ENCODE measurements around the gene CNTROB.
A peak's percentile ranks its signal among the peaks of the same experiment; 100 is the strongest.

Gene CNTROB

GRCh38 chr17:7987112-7987893 lies 55.3 kb downstream of the CNTROB start:
- Histone ChIP-seq H3K27ac (ENCODE audit: low read depth, low read length) (no peak overlapping the region), H3F3A (ENCODE audit: control insufficient read depth, insufficient read depth) (peaks cover 4% of the 10 kb centered on the region), H3K4me2 (ENCODE audit: low read length) (no peak overlapping the region), H3K79me2 (ENCODE audit: control insufficient read depth, low read length) (no peaks in the 10 kb centered on the region), H3K27me3 (ENCODE audit: control insufficient read depth, low read length) (peaks cover 36% of the 10 kb centered on the region), H3K9me3 (ENCODE audit: control insufficient read depth, insufficient read depth, low read length) (no peaks in the 10 kb centered on the region), H3K4me3 (ENCODE audit: low read length) (no peak overlapping the region), H3K36me3 (ENCODE audit: control insufficient read depth, low read length) (no peaks in the 10 kb centered on the region), H3K9me2 (replicated peaks; ENCODE audit: control insufficient read depth, low read length) (no peaks in the 10 kb centered on the region), H4K20me1 (ENCODE audit: control insufficient read depth, insufficient read depth, low read depth, low read length) (no peaks in the 10 kb centered on the region), H3K4me1 (ENCODE audit: control insufficient read depth, low read length) (peaks cover 25% of the 10 kb centered on the region)
- TF ChIP-seq EZH2phosphoT487 (IDR thresholded peaks at IDR 0.05; ENCODE audit: borderline replicate concordance, low read length) (no peak), CTCF (IDR thresholded peaks at IDR 0.05; ENCODE audit: low read depth, low read length, poor library complexity, severe bottlenecking) (no peak)

DNA sequence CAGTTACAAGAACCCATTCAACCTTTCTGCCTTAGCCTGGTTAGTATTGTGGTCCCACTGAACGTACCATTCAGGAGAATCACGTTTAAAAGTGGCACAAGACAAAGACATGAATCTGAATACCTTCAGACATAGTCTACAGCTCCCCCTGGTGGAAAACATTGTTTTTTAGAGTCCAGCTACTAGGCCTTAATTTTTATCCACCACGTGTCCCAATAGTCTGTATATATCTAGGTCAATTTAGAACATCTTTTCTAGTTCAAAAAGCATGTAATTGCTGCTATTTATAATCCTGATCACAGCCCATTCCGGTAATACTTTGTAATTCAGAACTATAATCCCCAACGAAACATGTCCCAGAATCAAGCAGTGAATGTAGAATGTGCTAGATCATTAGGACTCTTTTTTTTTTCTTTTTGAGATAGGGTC lies 56.8 kb downstream of the CNTROB start:
- peaks cover 4% of the 10 kb centered on the region for H3F3A ChIP-seq (ENCODE audit: control insufficient read depth, insufficient read depth)
- no peaks in the 10 kb centered on the region for H3K36me3 ChIP-seq (ENCODE audit: control insufficient read depth, low read length)
- H4K20me1 ChIP-seq (ENCODE audit: control insufficient read depth, insufficient read depth, low read depth, low read length): no peaks in the 10 kb centered on the region
- peaks cover 25% of the 10 kb centered on the region for H3K4me1 ChIP-seq (ENCODE audit: control insufficient read depth, low read length)
- no peaks in the 10 kb centered on the region for H3K79me2 ChIP-seq (ENCODE audit: control insufficient read depth, low read length)
- H3K27ac ChIP-seq (ENCODE audit: low read depth, low read length): peak overlapping the region; percentile 26; the same call in 1 of the 2 replicates
- TF ChIP-seq CTCF (IDR thresholded peaks at IDR 0.05; ENCODE audit: low read depth, low read length, poor library complexity, severe bottlenecking): peak; percentile 73
- no peak for TF ChIP-seq EZH2phosphoT487 (IDR thresholded peaks at IDR 0.05; ENCODE audit: borderline replicate concordance, low read length)
- no peaks in the 10 kb centered on the region for H3K9me2 ChIP-seq (replicated peaks; ENCODE audit: control insufficient read depth, low read length)
- H3K4me3 ChIP-seq (ENCODE audit: low read length): no peak overlapping the region
- peaks cover 31% of the 10 kb centered on the region for H3K27me3 ChIP-seq (ENCODE audit: control insufficient read depth, low read length)
- peak overlapping the region; percentile 36 for H3K4me2 ChIP-seq (ENCODE audit: low read length)
- H3K9me3 ChIP-seq (ENCODE audit: control insufficient read depth, insufficient read depth, low read length): no peaks in the 10 kb centered on the region

GRCh38 chr17:7989781-7990655 lies 58.0 kb downstream of the CNTROB start:
- Histone ChIP-seq H3K4me2 (ENCODE audit: low read length) (peak overlapping the region; percentile 80), H3F3A (ENCODE audit: control insufficient read depth, insufficient read depth) (peaks cover 4% of the 10 kb centered on the region), H3K9me3 (ENCODE audit: control insufficient read depth, insufficient read depth, low read length) (no peaks in the 10 kb centered on the region), H3K36me3 (ENCODE audit: control insufficient read depth, low read length) (no peaks in the 10 kb centered on the region), H3K27me3 (ENCODE audit: control insufficient read depth, low read length) (peaks cover 23% of the 10 kb centered on the region), H4K20me1 (ENCODE audit: control insufficient read depth, insufficient read depth, low read depth, low read length) (no peaks in the 10 kb centered on the region), H3K4me1 (ENCODE audit: control insufficient read depth, low read length) (peaks cover 25% of the 10 kb centered on the region), H3K9me2 (replicated peaks; ENCODE audit: control insufficient read depth, low read length) (no peaks in the 10 kb centered on the region), H3K27ac (ENCODE audit: low read depth, low read length) (peak overlapping the region; percentile 28), H3K4me3 (ENCODE audit: low read length) (peak overlapping the region; percentile 77), H3K79me2 (ENCODE audit: control insufficient read depth, low read length) (no peaks in the 10 kb centered on the region)
- TF ChIP-seq EZH2phosphoT487 (IDR thresholded peaks at IDR 0.05; ENCODE audit: borderline replicate concordance, low read length) (no peak), CTCF (IDR thresholded peaks at IDR 0.05; ENCODE audit: low read depth, low read length, poor library complexity, severe bottlenecking) (peak; percentile 95)

Measured in DOHH2 (cell line).